K562 (cell line): ENCODE results near the gene SPTBN4. TPM values are rescaled to one million over a fixed set of nuclear protein-coding genes. Genes with fewer than 3 reads are reported as not detected.

ENCODE experiments used
- AFF4 ChIP-seq: sonication (generic); formaldehyde crosslinking; IDR thresholded peaks from 2 replicates; pipeline ENCODE4 v1.8.0; 2023; ENCODE audit warnings: mild to moderate bottlenecking, missing genetic modification reagents
- BHLHE40 ChIP-seq: IDR thresholded peaks from 2 replicates; pipeline ENCODE4 v1.6.1; 2011; ENCODE audit warnings: low read length, improper control_type of control experiment
- DNMT1 ChIP-seq: fragments of 450-650 bp; IDR thresholded peaks from 2 replicates; pipeline ENCODE4 v1.6.1; 2016; ENCODE audit warnings: antibody characterized with exemption, mild to moderate bottlenecking
- EGR1 ChIP-seq: fragments of 450-650 bp; conservative IDR thresholded peaks from 2 replicates; pipeline ENCODE4 v1.6.1; 2017; ENCODE audit warnings: mild to moderate bottlenecking
- EHMT2 ChIP-seq: fragments of 450-650 bp; IDR thresholded peaks from 2 replicates; pipeline ENCODE4 v1.6.1; 2018; ENCODE audit warnings: antibody characterized with exemption
- GATAD2B ChIP-seq: fragments of 450-650 bp; IDR thresholded peaks from 2 replicates; pipeline ENCODE4 v1.6.1; 2017; ENCODE audit warnings: mild to moderate bottlenecking, borderline replicate concordance
- HBP1 ChIP-seq: fragments of 450-650 bp; formaldehyde crosslinking; IDR thresholded peaks from 2 replicates; pipeline ENCODE4 v1.4.0; 2022; ENCODE audit warnings: missing genetic modification characterization
- HMGN3 ChIP-seq: IDR thresholded peaks from 2 replicates; pipeline ENCODE4 v1.6.1; 2011; ENCODE audit warnings: borderline replicate concordance, low read depth, mild to moderate bottlenecking, mixed read lengths, low read length; ENCODE audit not compliant: insufficient read length; ENCODE audit errors: extremely low read depth
- HNRNPLL ChIP-seq: fragments of 200-400 bp; formaldehyde crosslinking; IDR thresholded peaks from 2 replicates; pipeline ENCODE4 v1.6.1; 2017; ENCODE audit warnings: low read length, low read depth, mild to moderate bottlenecking; ENCODE audit not compliant: poor library complexity, severe bottlenecking
- MNT ChIP-seq, 2 experiments: fragments of 450-650 bp; conservative IDR thresholded peaks; 2 replicates each; pipeline ENCODE4 v1.6.1; 2017; ENCODE audit warnings: mild to moderate bottlenecking in 2 of 2, moderate library complexity in 2 of 2
- RBFOX2 ChIP-seq: fragments of 200-400 bp; formaldehyde crosslinking; IDR thresholded peaks from 2 replicates; pipeline ENCODE4 v1.6.1; 2017; ENCODE audit warnings: low read depth, mild to moderate bottlenecking, low read length, moderate library complexity
- RBM22 ChIP-seq: fragments of 200-400 bp; formaldehyde crosslinking; IDR thresholded peaks from 2 replicates; pipeline ENCODE4 v1.6.1; 2018; ENCODE audit warnings: low read length, low read depth; ENCODE audit not compliant: poor library complexity, severe bottlenecking
- TFE3 ChIP-seq: fragments of 450-650 bp; formaldehyde crosslinking; IDR thresholded peaks from 2 replicates; pipeline ENCODE4 v1.4.0; 2020; ENCODE audit warnings: mild to moderate bottlenecking, mixed read lengths
- XRCC4 ChIP-seq: IDR thresholded peaks from one replicate; pipeline ENCODE4 v1.6.1; 2011; ENCODE audit not compliant: insufficient read depth, insufficient read length; ENCODE audit errors: extremely low read depth
- ZMIZ1 ChIP-seq, 2 experiments: fragments of 150-350 bp in 1 of 2; IDR thresholded peaks; 2 replicates each; pipeline ENCODE4 v1.6.1; 2012 to 2016; ENCODE audit warnings: low read depth in 2 of 2, low read length in 2 of 2, mild to moderate bottlenecking in 1 of 2, moderate library complexity in 1 of 2
- ZNF445 ChIP-seq: fragments of 250-450 bp; sonication (Bioruptor Pico); IDR thresholded peaks from 2 replicates; pipeline ENCODE4 v1.4.0; 2020; ENCODE audit warnings: low read depth, mild to moderate bottlenecking, moderate library complexity
- polyA plus RNA-seq, 8 experiments: library from polyadenylated mRNA; depleted of rRNA in 4 of 8; stranded (reverse) in 5 of 8; unstranded in 3 of 8; fragments of >200 nt; fragmentation: Nextera tagmentation in 2 of 8; fragmentation: Illumina TruSeq in 1 of 8; extraction: Ambion mirVana in 2 of 8; extraction: Trizol in 1 of 8; gene quantifications; 2 replicates each; pipeline versions ENCODE4 v1.2.1 to v1.2.3, GENCODE V29; 2011 to 2014; ENCODE audit warnings: inconsistent platforms in 1 of 8, missing spikeins in 1 of 8
- total RNA-seq, 7 experiments: library from RNA; depleted of rRNA in 6 of 7; stranded (reverse); fragments of >200 nt in 6 of 7; fragmentation: Illumina TruSeq in 2 of 7; extraction: Trizol in 2 of 7; gene quantifications; 2 replicates each; pipeline versions ENCODE4 v1.2.1 to v1.2.3, GENCODE V29; 2011 to 2021; ENCODE audit warnings: low replicate concordance in 1 of 7

SPTBN4 gene
- total and polyA plus RNA-seq, 9 of the 15 experiments (the other 6 are each of a cell fraction or from before 2014, with no cell fraction given): 0.01 to 1.5 (median 0.86) TPM

GRCh38 chr19:40578442-40578908 lies 111.7 kb downstream of the SPTBN4 start (continued):
- TF ChIP-seq ZNF445 (CRISPR knock-in tag): no peak
- peak; percentile 64 for TF ChIP-seq BHLHE40
- no peak for TF ChIP-seq RBM22
- no peak for TF ChIP-seq HMGN3
- peak; percentile 18 to 45; a peak in 2 of 4 replicates for TF ChIP-seq MNT (conservative IDR thresholded peaks at IDR 0.05)
- no peak for TF ChIP-seq XRCC4
- no peak; a peak in 1 of 4 replicates for TF ChIP-seq ZMIZ1 (IDR thresholded peaks at IDR 0.05; ENCODE audit: low read depth in 2 of 2, low read length in 2 of 2)
- no peak for TF ChIP-seq GATAD2B
- no peak for TF ChIP-seq HNRNPLL
- TF ChIP-seq RBFOX2: no peak
- TF ChIP-seq TFE3: no peak
- no peak for TF ChIP-seq AFF4
- no peak for TF ChIP-seq DNMT1
- TF ChIP-seq HBP1 (CRISPR knock-in tag): no peak
- TF ChIP-seq EHMT2: no peak
- TF ChIP-seq EGR1: no peak
